ENCODE measurements around the gene RNFT2. TPM values are rescaled to one million over a fixed set of nuclear protein-coding genes. Genes with fewer than 3 reads are reported as not detected.
"Not testable (repeated sequence)": the region's sequence is repeated elsewhere in the genome, so short reads cannot be mapped to it uniquely, and the experiment has no call there.

RNFT2 gene
- total RNA-seq, 1 experiment from 2014 or later, result 29.5 TPM

GRCh38 chr12:116750298-116750697 lies 12.2 kb downstream of the RNFT2 start:
- H3K27ac Mint-ChIP-seq, result no peak overlapping the region
- H4K91ac ChIP-seq (ENCODE audit: insufficient read length, low read depth, low read length), result no peak overlapping the region
- no CpG with 5 or more reads among the region's 4 CpGs for WGBS (ENCODE audit: extremely low coverage, insufficient read length, low lambda C conversion rate)

GRCh38 chr12:116754097-116754496 lies 16.0 kb downstream of the RNFT2 start:
- H3K27ac ChIP-seq (ENCODE audit: insufficient read length, low read depth, low read length); H3K4me2 ChIP-seq (ENCODE audit: insufficient read depth, insufficient read length, low read length); H4K8ac ChIP-seq (replicated peaks; ENCODE audit: insufficient read length, low read depth, low read length); H3K9me3 Mint-ChIP-seq; H2BK15ac ChIP-seq (ENCODE audit: low read depth, low read length); H3K4me3 Mint-ChIP-seq; H3K23me2 ChIP-seq (ENCODE audit: insufficient read length, low read depth, low read length, poor library complexity, severe bottlenecking); H3K56ac ChIP-seq (ENCODE audit: insufficient read length, low read depth, low read length); H2AFZ ChIP-seq (ENCODE audit: low read length); H4K5ac ChIP-seq (ENCODE audit: insufficient read length, low read depth, low read length); H2BK20ac ChIP-seq (ENCODE audit: low read depth, low read length, poor library complexity, severe bottlenecking); H3T11ph ChIP-seq (ENCODE audit: low read length); H3K23ac ChIP-seq (ENCODE audit: insufficient read length, low read depth, low read length); H4K91ac ChIP-seq (ENCODE audit: insufficient read length, low read depth, low read length); H2BK12ac ChIP-seq (ENCODE audit: insufficient read length, low read depth, low read length); H3K27me3 Mint-ChIP-seq (ENCODE audit: low read depth); H4K20me1 ChIP-seq (ENCODE audit: control insufficient read depth, insufficient read depth, insufficient read length); H3K79me2 ChIP-seq (ENCODE audit: insufficient read depth, low read length); H2AK5ac ChIP-seq (ENCODE audit: insufficient read length, low read length); H3K4me1 Mint-ChIP-seq; H3K9me3 ChIP-seq (ENCODE audit: control insufficient read depth, low read depth, low read length); H2BK5ac ChIP-seq (ENCODE audit: insufficient read length, low read length); H3K18ac ChIP-seq (ENCODE audit: insufficient read length, low read depth, low read length); H3K4ac ChIP-seq (ENCODE audit: low read depth, low read length); DNase-seq; H2BK120ac ChIP-seq (ENCODE audit: low read depth, low read length, poor library complexity, severe bottlenecking); H3K27me3 ChIP-seq (ENCODE audit: insufficient read depth, low read length); H3K9ac ChIP-seq (ENCODE audit: extremely low read depth, insufficient read length, low read length); H3K79me1 ChIP-seq (ENCODE audit: insufficient read depth, low read depth, low read length, poor library complexity, severe bottlenecking); H3K4me1 ChIP-seq (ENCODE audit: insufficient read depth, low read length); H3K27ac Mint-ChIP-seq; H3K14ac ChIP-seq (ENCODE audit: insufficient read depth, low read length): not testable (repeated sequence)
- no CpG with 5 or more reads among the region's 5 CpGs for WGBS (ENCODE audit: extremely low coverage, insufficient read length, low lambda C conversion rate)
- peaks cover 17 to 54% (median 40%) of the 10 kb centered on the region in 3 experiments; a peak in 6 of 7 replicates for H3K36me3 Mint-ChIP-seq (ENCODE audit: insufficient read depth in 1 of 3, low read depth in 3 of 3)

More at GRCh38 chr12:116750298-116750697, 12.2 kb downstream of the RNFT2 start:
- no peak for DNase-seq
- H3K4me1 Mint-ChIP-seq, result no peaks in the 10 kb centered on the region
- Histone ChIP-seq H2BK12ac (ENCODE audit: insufficient read length, low read depth, low read length) (no peak overlapping the region), H3K14ac (ENCODE audit: insufficient read depth, low read length) (no peak overlapping the region), H2AK5ac (ENCODE audit: insufficient read length, low read length) (no peak overlapping the region), H3K56ac (ENCODE audit: insufficient read length, low read depth, low read length) (no peak overlapping the region), H4K8ac (replicated peaks; ENCODE audit: insufficient read length, low read depth, low read length) (no peak overlapping the region), H3T11ph (ENCODE audit: low read length) (no peak overlapping the region), H2BK120ac (ENCODE audit: low read depth, low read length, poor library complexity, severe bottlenecking) (no peak overlapping the region), H3K4me2 (ENCODE audit: insufficient read depth, insufficient read length, low read length) (no peak overlapping the region), H2BK15ac (ENCODE audit: low read depth, low read length) (no peak overlapping the region), H3K4ac (ENCODE audit: low read depth, low read length) (no peak overlapping the region), H3K18ac (ENCODE audit: insufficient read length, low read depth, low read length) (no peak overlapping the region), H3K23ac (ENCODE audit: insufficient read length, low read depth, low read length) (no peak overlapping the region), H4K5ac (ENCODE audit: insufficient read length, low read depth, low read length) (no peak overlapping the region), H3K27ac (ENCODE audit: insufficient read length, low read depth, low read length) (no peak overlapping the region), H3K4me1 (ENCODE audit: insufficient read depth, low read length) (no peaks in the 10 kb centered on the region), H2BK20ac (ENCODE audit: low read depth, low read length, poor library complexity, severe bottlenecking) (no peak overlapping the region), H2AFZ (ENCODE audit: low read length) (no peak overlapping the region), H3K23me2 (ENCODE audit: insufficient read length, low read depth, low read length, poor library complexity, severe bottlenecking) (no peaks in the 10 kb centered on the region), H3K27me3 (ENCODE audit: insufficient read depth, low read length) (no peaks in the 10 kb centered on the region), H3K9ac (ENCODE audit: extremely low read depth, insufficient read length, low read length) (no peak overlapping the region), H3K9me3 (ENCODE audit: control insufficient read depth, low read depth, low read length) (no peaks in the 10 kb centered on the region), H2BK5ac (ENCODE audit: insufficient read length, low read length) (no peak overlapping the region), H3K79me1 (ENCODE audit: insufficient read depth, low read depth, low read length, poor library complexity, severe bottlenecking) (no peaks in the 10 kb centered on the region), H4K20me1 (ENCODE audit: control insufficient read depth, insufficient read depth, insufficient read length) (no peaks in the 10 kb centered on the region), H3K79me2 (ENCODE audit: insufficient read depth, low read length) (no peaks in the 10 kb centered on the region)
- H3K27me3 Mint-ChIP-seq (ENCODE audit: low read depth), result no peaks in the 10 kb centered on the region
- H3K9me3 Mint-ChIP-seq, result no peaks in the 10 kb centered on the region
- H3K36me3 Mint-ChIP-seq (ENCODE audit: insufficient read depth in 1 of 3, low read depth in 3 of 3), result peaks cover 17 to 49% (median 32%) of the 10 kb centered on the region in 3 experiments; a peak in 6 of 7 replicates
- TF ChIP-seq CTCF (conservative IDR thresholded peaks at IDR 0.05), result no peak
- no peak overlapping the region for H3K4me3 Mint-ChIP-seq

Measured in H9 (cell line).